Esophagus mucosa (tissue), 1 donor: ENCODE results near the gene ENTPD3. TPM values are rescaled to one million over a fixed set of nuclear protein-coding genes. Genes with fewer than 3 reads are reported as not detected.

Experiments
- ATAC-seq: fragments of 200-7000 bp; cut with Tn5 transposase; one replicate; pipeline ENCODE4 v1.9.1; 2020
- total RNA-seq: library from RNA; stranded (reverse); gene quantifications from one replicate; pipeline ENCODE4 v1.2.4, GENCODE V29; 2023
- donor health status: DM: yes; HTN: yes; CAD: no.

Gene ENTPD3
- total RNA-seq, 1 donor from 2014 or later: 9.2 TPM

DNA sequence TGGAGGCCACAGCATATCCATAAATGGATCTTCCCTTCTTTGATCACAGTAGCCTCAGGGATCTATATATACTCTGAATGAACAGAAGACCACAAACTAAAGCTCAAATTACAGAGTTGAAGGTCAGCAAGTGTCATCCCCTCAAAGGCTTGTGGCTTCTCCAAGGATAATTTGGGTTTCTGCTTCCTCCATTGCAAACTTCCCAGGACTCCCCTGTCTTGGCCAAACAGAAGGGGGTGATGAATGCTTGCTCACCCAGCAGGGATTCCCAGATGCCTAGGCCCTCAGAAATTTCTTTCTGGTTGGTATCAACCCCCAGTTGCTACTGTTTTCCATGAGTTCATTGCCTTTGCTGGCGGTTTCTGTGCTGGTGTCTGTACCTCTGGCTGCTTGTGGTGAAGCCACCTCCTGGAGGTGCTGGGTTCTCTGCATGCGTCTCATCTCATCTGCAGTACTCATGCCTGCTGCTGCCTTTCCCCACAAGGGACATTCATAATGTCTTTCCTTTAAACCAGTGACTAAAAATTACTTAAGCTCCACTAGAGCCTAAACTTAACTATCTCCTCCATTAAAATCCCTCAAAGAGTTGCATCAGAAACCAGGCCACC lies 17.7 kb downstream of the ENTPD3 start:
- no peak for ATAC-seq

DNA sequence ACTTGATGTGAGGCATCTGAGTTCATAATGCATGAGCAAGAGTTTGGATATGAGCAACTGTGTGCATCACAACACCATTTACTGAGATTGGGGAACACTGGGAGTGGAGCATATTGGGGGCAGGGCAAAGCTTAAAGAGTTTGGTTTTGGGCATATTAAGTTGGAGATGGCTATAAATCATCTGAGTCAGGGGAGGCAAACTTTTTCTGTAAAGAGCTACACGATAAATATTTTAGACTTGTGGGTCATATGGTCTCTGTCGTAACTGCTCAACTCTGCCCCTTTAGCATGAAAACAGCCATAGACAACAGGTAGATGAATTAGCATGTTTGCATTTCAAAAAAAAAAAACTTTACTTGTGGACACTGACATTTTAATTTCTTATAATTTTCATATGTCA lies 20.0 kb downstream of the ENTPD3 start:
- ATAC-seq: no peak

DNA sequence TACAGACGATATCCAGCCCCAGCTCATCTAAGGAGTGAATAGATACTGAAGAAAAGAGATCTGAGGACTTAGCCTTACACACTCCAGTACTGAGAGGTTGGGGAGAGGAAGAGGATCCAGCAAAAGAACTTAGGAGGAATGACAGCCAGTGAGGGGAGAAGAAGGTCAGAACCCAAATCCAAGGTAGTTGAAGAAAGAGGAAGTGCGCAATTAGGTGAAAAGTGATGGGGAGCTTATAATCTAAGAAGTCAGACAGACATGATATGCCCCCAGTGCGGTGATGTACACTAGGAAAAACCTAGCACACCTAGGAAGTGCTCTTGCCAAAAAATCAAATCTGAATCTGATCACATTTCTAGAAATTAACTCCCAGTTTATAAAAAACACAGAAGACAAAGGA lies 20.6 kb downstream of the ENTPD3 start:
- no peak for ATAC-seq

DNA sequence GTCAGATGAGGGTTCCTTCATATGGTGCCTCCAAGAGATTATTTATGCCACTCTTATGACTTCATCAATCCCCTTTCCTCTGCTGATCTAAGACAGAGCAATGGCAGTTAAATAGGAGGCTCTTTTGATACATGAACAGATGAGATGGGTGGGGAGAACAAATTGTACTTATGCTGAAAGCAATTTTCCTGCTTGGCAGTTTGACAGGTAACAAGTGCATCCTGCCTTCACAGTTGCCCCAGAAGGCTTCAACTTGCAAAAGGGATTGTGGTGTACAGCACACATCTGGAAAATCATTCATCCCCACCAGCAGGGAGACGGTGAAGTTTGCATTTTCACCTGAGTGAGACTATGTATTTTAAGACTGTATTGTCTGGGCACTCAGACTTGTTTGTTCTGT lies 27.3 kb downstream of the ENTPD3 start:
- ATAC-seq: no peak

DNA sequence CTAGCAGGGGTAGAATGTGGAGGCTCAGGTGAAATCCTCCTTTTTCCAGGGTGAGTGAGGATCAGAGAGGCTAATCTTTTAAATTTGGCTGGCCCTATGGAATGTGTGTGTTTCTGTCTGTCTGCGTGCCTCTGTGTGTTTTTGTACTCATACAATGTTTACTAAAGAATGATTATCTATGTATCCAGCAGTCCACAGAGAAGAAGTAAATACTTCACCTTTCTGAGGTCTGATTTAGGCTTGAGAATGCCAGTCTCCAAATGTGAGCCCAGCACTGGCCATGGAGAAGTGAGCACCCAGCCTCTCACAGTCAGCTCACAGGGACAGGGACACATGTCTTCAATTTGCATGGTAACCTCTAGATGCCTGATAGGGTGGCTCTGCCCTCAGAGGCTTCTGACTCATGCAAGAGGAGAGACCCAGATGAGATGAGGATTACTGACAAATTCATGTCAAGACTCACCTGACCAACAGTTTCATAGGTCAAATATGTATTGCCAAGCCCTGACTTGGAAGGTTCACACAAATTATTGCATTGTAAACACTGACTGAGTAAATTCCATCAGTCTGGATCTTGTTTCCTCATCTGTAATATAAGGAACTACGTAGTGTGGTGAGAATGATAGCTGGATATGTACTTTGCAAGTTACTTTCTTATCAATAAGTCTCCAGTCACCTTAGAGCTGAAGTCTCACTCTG lies 31.0 kb downstream of the ENTPD3 start:
- peak; percentile 96 for ATAC-seq

DNA sequence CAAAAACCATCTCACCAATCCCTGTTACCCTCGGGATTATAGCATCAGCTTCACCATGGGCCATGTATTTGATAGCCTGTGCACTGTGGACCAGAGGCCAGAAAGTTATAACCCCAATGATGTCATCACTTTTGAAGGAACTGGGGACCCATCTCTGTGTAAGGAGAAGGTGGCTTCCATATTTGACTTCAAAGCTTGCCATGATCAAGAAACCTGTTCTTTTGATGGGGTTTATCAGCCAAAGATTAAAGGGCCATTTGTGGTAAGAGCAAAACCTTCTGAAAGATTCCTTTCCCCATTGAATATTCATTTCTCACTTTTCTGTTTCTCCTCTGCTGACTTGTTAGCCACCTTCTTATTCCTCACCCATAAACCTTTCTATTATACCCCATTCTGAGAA lies 35.9 kb downstream of the ENTPD3 start:
- ATAC-seq: no peak

DNA sequence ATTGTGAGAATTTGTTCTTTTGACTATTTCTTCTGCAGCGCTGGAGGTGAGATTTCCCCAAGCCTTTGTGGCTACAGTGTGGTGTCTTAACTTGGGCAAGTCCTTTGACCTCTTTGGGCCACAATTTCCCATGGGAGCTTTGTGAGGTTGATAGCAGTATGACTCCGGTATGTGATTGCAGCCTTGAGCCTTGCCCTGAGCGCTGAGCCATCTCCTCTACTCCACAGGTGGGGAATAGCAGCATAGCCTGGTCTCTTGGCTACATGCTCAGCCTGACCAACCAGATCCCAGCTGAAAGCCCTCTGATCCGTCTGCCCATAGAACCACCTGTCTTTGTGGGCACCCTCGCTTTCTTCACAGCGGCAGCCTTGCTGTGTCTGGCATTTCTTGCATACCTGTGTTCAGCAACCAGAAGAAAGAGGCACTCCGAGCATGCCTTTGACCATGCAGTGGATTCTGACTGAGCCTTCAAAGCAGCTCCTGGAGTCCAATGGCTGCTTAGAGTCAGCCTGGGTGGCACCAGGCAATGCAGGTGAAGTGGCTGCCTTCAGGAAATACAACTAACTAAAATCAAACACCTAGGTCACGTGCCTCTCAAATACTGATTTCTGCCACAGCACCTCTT lies 40.2 kb downstream of the ENTPD3 start:
- no peak for ATAC-seq

DNA sequence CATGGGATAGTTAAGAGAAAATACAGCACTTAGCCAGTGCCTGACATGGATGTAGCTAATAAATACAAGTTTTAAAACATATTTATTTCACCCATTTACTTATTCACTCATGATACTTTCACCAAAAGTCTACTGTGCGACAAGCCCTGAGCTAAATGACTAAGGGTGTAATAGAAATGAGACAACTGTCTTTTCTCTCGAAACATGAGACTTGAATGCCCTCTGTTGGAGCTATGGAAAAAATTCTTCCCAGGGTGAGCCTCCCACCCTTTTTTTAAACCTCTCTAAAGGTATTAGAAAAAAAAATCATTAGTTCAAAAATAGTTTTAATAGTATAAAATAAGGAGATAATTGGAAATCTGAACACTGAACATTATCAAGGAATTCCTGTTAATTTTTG lies 45.8 kb downstream of the ENTPD3 start:
- no peak for ATAC-seq

DNA sequence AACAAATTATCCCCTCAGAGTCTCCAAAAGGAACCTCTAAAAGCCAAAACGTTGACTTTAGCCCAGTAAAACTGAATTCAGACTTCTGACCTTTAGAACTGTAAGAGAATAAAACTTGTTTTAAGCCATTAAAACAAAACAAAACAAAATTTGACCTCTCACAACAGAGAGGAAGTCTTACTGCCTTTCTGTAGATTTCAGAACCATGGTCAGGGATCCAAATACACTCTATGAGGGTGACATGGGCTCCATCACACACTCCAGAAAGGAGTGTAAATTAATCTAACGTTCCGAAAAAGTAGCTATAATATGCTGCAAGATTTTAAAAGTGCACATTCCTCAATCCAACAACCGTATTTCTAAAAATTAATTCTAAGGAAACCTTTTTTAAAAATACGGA lies 50.9 kb downstream of the ENTPD3 start:
- ATAC-seq: no peak

DNA sequence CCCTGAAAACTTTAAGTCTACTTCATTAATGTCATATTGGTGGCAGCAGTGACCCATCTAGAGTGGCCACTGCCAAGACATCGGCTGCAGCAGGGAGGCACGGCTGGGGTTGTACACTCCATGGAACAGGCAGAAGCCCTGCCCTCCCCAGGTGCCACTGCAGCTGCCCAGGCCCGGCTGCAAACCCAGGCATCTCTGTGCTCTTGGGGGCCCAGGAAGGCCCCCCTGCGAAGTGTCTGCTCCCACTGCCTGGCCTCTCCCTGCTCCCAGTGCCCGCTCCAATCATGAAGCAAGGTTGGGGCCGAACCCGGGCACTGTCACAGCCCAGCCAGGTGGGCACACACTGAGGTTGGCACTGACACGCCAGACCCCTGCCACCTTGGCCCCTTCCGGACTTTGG lies 58.1 kb downstream of the ENTPD3 start:
- ATAC-seq: no peak

DNA sequence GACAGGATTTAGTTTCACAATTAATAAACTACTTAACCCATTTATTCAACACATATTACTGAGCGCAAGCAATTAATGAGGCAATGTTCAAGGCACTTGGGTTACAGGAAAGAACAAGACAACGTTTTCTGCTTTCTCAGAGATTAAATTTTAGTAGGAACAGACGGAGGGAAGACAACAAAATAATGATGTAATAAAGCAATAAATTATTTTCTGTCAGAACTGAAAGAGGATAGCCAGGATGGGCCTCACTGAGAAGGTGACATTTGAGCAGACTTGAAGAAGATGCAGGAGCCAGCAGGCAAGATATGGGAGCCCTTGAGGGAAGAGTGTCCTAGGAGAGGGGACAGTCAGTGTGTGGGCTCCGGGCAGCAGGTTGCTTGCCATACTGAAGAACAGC lies 58.9 kb downstream of the ENTPD3 start:
- ATAC-seq: no peak

DNA sequence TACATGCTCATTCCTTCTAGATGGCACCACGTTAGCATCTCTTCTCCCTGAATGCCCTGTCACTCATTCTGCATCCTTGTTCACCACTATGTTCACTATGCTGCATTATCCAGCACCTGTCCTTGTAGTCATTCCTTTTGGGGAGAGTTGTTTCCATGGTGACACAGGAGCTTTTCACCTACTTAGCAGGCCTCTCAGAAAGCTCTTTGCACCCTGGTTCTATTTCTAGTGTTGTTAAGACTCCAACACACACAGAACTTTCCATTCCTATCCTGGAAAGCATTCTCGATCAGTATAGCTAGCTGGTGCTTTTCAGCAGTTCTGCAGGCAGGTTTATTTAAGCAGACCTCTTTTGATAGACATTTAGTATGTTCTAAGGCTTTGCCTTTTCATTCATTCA lies 63.5 kb downstream of the ENTPD3 start:
- no peak for ATAC-seq

DNA sequence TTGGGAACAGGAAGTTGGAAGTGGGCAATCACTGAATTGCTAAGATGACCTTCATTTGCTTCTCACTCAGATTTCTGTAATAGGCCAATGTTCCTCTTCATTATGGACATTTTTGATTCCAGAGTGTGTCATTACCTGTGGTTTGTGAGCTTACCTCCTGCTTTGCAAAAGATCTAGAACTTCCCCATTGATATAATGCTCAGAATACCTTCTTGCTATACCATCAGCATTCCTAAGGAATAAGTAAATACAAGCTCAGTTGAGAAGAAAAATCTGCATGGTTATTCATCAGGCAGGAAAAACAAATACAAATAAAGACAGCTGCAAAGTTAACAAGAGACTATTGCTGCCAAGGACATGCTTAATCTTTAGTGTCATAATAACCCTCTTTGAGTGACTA lies 64.6 kb downstream of the ENTPD3 start:
- ATAC-seq: no peak

DNA sequence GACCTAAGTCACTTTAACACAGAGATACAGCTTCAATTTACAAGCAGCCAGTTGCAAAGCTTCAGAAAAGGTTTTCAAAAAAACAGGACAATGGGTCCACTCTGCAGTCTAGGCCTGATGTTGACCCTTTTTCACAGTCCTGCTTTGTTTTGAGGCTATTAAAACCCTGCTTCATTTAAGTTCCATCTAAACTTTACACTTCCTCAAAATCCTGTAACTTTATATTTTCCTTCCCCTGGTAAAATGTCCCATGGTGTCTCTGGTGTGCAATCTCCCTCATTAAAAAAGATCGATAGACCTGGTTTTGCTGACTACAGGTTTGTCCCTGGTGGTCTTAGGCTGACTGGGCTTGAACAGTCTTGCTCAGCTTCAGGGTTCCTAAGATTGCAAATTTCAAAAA lies 65.1 kb downstream of the ENTPD3 start:
- no peak for ATAC-seq

DNA sequence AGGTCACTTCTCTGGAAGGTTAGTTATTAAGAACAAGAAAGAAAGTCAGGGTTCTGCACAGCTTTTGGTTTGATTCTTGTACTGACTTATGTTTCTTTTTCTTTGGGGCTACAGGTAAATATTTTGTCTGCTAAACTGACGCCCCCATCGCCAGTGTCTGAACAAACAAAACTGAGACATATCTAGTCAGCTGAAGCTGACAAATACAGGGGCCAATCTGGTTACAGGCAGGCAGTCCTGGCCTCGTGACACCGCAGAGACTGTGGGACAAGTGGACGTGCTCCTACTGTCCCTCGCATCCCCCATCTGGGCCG lies 65.5 kb downstream of the ENTPD3 start:
- no peak for ATAC-seq

DNA sequence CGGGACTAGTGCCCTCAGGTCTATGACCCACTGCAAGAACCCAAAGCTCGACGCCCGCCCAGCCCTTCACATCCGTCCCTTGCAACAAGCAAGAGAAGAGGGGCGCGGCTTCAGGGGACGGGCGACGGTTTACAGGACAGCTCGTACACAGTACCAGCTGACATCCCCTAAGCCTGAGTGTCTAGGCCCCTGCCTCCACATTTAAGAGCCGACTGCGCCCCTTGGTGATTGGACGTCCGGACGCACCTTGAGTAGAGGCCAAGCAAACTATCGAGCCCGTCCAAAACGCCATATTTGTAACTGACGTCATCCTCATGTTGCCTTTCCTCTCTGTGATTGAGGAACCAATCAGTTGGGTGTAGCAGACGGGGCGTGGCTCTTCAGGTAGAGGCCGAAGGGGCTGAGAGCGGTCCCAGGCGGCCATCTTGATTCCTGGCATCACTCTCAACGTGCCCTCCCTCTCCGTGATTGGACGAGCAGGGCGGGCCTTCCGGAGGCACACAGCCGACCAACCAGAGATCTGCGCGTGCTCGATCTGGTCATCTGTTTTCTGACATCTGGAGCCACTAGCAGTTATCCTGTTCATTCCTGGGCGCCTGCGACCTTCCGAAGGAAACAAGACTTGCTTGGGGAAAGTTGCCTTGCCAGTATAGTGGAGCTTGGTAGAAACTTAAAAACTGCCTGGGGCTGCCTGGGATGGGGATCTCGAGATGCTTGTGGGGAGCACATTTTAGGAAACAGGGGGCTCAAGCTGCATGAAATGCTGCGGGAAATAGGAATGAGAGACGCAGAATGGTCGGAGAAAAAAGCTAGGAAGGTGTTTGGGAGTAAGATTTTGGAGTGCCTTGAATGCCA lies 66.1 kb downstream of the ENTPD3 start:
- ATAC-seq: peak; percentile 98

DNA sequence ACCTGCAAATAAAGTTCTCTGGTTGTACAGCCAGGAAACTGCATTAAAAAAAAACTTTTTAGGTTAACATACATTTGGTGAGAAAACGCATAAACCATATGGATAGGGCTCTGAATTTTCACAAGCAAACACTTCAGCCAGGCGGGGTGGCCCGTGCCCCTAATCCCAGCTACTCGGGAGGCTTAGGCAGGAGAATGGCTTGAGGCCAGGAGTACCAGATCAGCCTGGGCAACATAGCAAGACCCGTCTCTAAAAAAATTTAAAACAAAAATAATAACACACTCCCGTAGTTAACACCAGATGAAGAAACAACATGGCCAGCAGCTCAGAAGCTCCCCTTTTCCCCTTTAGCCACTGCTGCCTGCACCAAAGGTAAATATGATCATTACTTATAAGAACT lies 66.9 kb downstream of the ENTPD3 start:
- ATAC-seq: no peak

DNA sequence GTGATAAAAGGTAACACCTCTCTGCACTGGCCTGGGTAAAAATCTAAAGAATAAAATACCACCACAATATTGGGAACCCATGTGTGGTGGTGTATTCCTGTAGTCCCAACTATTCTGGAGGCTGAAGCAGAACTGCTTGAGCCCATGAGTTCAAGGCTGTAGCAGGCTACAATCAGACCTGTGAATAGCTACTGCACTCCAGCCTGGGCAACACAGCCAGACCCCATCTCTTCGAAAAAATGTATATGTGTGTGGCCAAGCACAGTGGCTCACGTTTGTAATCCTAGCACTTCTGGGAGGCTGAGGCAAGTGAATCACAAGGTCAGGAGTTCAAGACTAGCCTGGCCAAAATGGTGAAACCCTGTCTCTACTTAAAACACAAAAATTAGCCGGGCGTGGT lies 68.3 kb downstream of the ENTPD3 start:
- ATAC-seq: no peak

DNA sequence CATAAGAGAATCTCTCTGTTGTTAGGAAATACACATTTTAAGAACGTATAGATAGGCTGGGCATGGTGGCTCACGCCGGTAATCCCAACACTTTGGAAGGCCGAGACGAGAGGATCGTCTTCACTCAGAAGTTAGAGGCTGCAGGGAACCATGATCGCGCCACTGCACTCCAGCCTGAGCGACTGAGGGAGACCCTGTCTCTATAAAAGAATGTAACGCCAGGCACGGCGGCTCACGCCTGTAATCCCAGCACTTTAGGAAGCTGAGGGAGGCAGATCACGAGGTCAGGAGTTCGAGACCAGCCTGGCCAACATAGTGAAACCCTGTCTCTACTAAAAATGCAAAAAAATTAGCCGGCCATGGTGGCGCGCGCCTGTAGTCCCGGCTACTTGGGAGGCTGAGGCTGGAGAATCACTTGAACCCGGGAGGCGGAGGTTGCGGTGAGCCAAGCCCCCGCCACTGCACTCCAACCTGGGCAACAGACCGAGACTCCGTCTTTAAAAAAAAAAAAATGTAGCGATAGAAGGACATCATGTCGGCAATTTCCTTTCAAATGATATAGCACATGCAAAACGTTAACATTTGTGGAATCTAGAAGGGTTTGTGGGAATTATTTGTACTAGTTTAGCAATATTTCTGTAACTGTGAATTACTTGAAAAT lies 69.4 kb downstream of the ENTPD3 start:
- no peak for ATAC-seq

DNA sequence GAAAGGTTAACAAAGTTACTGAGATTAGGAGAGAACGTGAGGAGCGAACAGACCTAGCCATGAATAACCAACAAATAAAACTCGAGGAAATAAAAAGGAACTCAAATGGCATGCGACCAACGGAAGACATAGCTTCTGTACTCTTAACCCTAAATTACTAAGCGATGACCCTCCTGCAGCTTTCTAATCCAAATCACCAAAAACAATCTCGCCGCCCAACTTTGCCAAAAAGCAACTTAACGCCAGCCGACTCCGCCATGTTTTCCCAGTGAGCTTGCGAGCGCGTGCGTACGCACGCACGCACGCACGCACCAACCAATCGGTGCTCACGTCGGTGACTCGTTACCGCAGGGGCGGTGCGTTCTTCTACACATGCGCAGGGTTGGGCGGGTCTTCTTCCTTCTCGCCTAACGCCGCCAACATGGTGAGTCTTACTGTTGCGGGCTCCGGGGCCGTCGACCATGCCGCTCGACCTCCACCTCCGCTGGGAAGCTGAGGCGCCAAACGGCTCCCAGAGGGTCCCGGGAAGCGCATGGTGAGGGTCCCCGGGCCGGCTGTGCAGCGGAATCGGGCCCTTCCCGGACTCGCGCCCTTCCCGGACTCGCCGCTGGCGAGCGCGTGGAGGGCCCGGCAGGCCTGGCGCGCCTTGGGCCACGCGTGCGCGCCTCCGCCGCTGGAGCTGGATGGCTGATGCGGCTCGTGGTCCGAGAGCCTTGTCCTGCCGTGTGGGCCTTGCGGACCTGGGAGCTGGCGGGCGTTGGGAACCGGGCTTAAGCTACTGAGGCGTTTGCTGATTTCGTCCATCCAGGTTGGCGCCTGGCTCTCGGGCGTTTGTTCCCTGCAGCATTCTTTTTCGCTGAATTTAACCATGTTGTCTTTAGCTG lies 70.2 kb downstream of the ENTPD3 start, which contains the start of gene RPL14:
RPL14 (plus strand) TSS at position 400 of the 884 bp plus-strand sequence; CDS start at position 533, 133 bp downstream.
- peak; percentile 90 for ATAC-seq

DNA sequence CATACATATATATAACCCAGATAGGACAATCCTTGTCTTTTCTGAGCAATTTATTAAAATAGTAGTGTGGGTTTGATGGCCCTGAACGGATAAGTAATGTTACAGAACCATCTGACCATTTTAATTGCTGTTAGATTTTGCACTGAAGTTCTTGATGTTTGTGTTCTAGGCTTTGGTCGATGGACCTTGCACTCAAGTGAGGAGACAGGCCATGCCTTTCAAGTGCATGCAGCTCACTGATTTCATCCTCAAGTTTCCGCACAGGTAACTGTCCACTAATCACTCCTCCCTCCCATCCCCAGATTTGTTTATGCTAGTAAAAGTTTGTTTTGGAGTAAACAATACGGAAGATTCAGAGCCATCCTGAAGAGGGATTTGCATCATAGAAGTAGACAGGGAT lies 71.5 kb downstream of the ENTPD3 start:
- no peak for ATAC-seq

DNA sequence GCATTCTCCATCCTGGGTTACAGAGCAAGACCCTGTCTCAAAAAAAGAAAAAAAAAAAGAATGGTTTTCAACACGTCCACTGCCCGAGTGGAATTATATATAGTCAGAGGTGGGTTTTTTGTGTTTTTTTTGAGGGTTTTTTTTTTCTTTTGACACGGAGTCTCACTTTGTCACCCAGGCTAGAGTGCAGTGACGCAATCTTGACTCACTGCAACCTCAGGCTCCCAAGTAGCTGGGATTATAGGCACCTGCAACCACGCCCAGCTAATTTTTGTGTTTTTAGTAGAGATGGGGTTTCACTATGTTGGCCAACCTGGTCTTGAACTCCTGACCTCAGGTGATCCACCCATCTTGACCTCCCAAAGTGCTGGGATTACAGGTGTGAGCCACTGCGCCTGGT lies 73.5 kb downstream of the ENTPD3 start:
- ATAC-seq: peak; percentile 15
